Vagina (tissue), 2 donors: Measurements from ENCODE around the gene YPEL1. TPM values are rescaled to one million over a fixed set of nuclear protein-coding genes. Genes with fewer than 3 reads are reported as not detected.
"Not testable (repeated sequence)": the region's sequence is repeated elsewhere in the genome, so short reads cannot be mapped to it uniquely, and the experiment has no call there.

Source experiments
- DNase-seq, 2 donors: peaks; one replicate each; pipeline ENCODE4 v3.0.0-alpha.2; 2017; ENCODE audit errors: extremely low spot score in 2 of 2
- H3K27ac ChIP-seq: fragments of 200-600 bp; sonication (generic); one replicate; pipeline ENCODE4 v1.5.1; 2019
- H3K27me3 ChIP-seq: fragments of 200-600 bp; sonication (generic); one replicate; pipeline ENCODE4 v1.5.1; 2019
- H3K36me3 ChIP-seq, 2 donors: fragments of 200-600 bp; sonication (generic); one replicate each; pipeline ENCODE4 v1.5.1; 2017 to 2019
- H3K4me1 ChIP-seq: fragments of 200-600 bp; sonication (generic); one replicate; pipeline ENCODE4 v1.5.1; 2019
- H3K4me3 ChIP-seq, 2 donors: fragments of 200-600 bp; sonication (generic); 1 replicate in 1 of 2; 2 replicates in 1 of 2; pipeline ENCODE4 v1.5.1; 2016 to 2019
- H3K9me3 ChIP-seq: fragments of 200-600 bp; sonication (generic); one replicate; pipeline ENCODE4 v1.5.1; 2019
- CTCF ChIP-seq, 3 experiments: fragments of 450-650 bp in 2 of 3; fragments of 200-600 bp in 1 of 3; sonication (generic) in 1 of 3; IDR thresholded peaks; one replicate each; pipeline ENCODE4 v1.5.1; 2017 to 2019; ENCODE audit warnings: antibody characterized with exemption in 3 of 3, mild to moderate bottlenecking in 2 of 3, moderate library complexity in 2 of 3
- POLR2A ChIP-seq, 2 donors: fragments of 450-650 bp; IDR thresholded peaks; one replicate each; pipeline ENCODE4 v1.6.1; 2017; ENCODE audit warnings: antibody characterized with exemption in 2 of 2, mild to moderate bottlenecking in 2 of 2, moderate library complexity in 2 of 2
- POLR2AphosphoS5 ChIP-seq, 2 donors: sonication (generic); formaldehyde crosslinking; IDR thresholded peaks; one replicate each; pipeline ENCODE4 v1.9.0; 2017; ENCODE audit warnings: antibody characterized with exemption in 2 of 2, mild to moderate bottlenecking in 2 of 2, low read depth in 1 of 2; ENCODE audit not compliant: insufficient read depth in 1 of 2
- intact Hi-C: fragments of 100-400 bp; cut with DNase I; formaldehyde crosslinking; loops from one replicate; pipeline ENCODE4 v1.15.1; 2023
- total RNA-seq: library from RNA; depleted of rRNA; stranded (reverse); fragments of >200 nt; gene quantifications from one replicate; pipeline ENCODE4 v1.2.3, GENCODE V29; 2016

YPEL1 gene
- total RNA-seq, 1 donor from 2014 or later: 4.9 TPM

- TF ChIP-seq POLR2AphosphoS5 (IDR thresholded peaks at IDR 0.05; ENCODE audit: insufficient read depth in 1 of 2, low read depth in 1 of 2) (no peak), CTCF (IDR thresholded peaks at IDR 0.05) (no peak), POLR2A (IDR thresholded peaks at IDR 0.05) (no peak)
Measured at GRCh38 chr22:21753374-21754111, 17.9 kb upstream of the YPEL1 start.

GRCh38 chr22:21752276-21752675 is 16.7 kb upstream of the YPEL1 start:
- Histone ChIP-seq H3K27me3 (no peaks in the 10 kb centered on the region), H3K9me3 (no peaks in the 10 kb centered on the region), H3K4me1 (peaks cover 19% of the 10 kb centered on the region), H3K4me3 (no peak overlapping the region), H3K27ac (no peak overlapping the region), H3K36me3 (no peaks in the 10 kb centered on the region)
- intact Hi-C loops: no loop called here
- no peak for DNase-seq
- TF ChIP-seq POLR2AphosphoS5 (IDR thresholded peaks at IDR 0.05; ENCODE audit: insufficient read depth in 1 of 2, low read depth in 1 of 2): no peak

More at GRCh38 chr22:21753374-21754111, 17.9 kb upstream of the YPEL1 start:
- no peak overlapping the region for H3K27ac ChIP-seq
- no peaks in the 10 kb centered on the region for H3K27me3 ChIP-seq
- intact Hi-C loops: no loop called here
- no peaks in the 10 kb centered on the region for H3K9me3 ChIP-seq
- no peak for DNase-seq
- no peak overlapping the region for H3K4me3 ChIP-seq
- peaks cover 19% of the 10 kb centered on the region for H3K4me1 ChIP-seq
- no peaks in the 10 kb centered on the region for H3K36me3 ChIP-seq

GRCh38 chr22:21745948-21746347 is 10.4 kb upstream of the YPEL1 start:
- intact Hi-C loops: no loop called here
- H3K4me1 ChIP-seq: no peaks in the 10 kb centered on the region

GRCh38 chr22:21744917-21745316 is 9.3 kb upstream of the YPEL1 start:
- intact Hi-C loops, H3K4me3 ChIP-seq, DNase-seq, H3K4me1 ChIP-seq, H3K27me3 ChIP-seq, H3K27ac ChIP-seq, H3K36me3 ChIP-seq, H3K9me3 ChIP-seq: not testable (repeated sequence)

More at GRCh38 chr22:21745948-21746347, 10.4 kb upstream of the YPEL1 start:
- Histone ChIP-seq H3K9me3 (no peaks in the 10 kb centered on the region), H3K4me3 (no peak overlapping the region), H3K27ac (no peak overlapping the region), H3K36me3 (no peaks in the 10 kb centered on the region), H3K27me3 (no peaks in the 10 kb centered on the region)
- no peak for DNase-seq
- no peak for TF ChIP-seq POLR2AphosphoS5 (IDR thresholded peaks at IDR 0.05; ENCODE audit: insufficient read depth in 1 of 2, low read depth in 1 of 2)

- Histone ChIP-seq H3K4me3 (no peak overlapping the region), H3K27ac (no peak overlapping the region), H3K4me1 (no peaks in the 10 kb centered on the region), H3K9me3 (no peaks in the 10 kb centered on the region), H3K27me3 (no peaks in the 10 kb centered on the region), H3K36me3 (no peaks in the 10 kb centered on the region)
- no peak for DNase-seq
- intact Hi-C loops: no loop called here
- TF ChIP-seq POLR2AphosphoS5 (IDR thresholded peaks at IDR 0.05; ENCODE audit: insufficient read depth in 1 of 2, low read depth in 1 of 2) (no peak), POLR2A (IDR thresholded peaks at IDR 0.05) (no peak), CTCF (IDR thresholded peaks at IDR 0.05) (no peak)
Measured at GRCh38 chr22:21741790-21742189, 6.2 kb upstream of the YPEL1 start.

GRCh38 chr22:21741059-21741458 is 5.5 kb upstream of the YPEL1 start:
- TF ChIP-seq POLR2AphosphoS5 (IDR thresholded peaks at IDR 0.05; ENCODE audit: insufficient read depth in 1 of 2, low read depth in 1 of 2): no peak
- TF ChIP-seq POLR2A (IDR thresholded peaks at IDR 0.05): no peak
- TF ChIP-seq CTCF (IDR thresholded peaks at IDR 0.05): no peak
- DNase-seq: no peak
- no peaks in the 10 kb centered on the region for H3K9me3 ChIP-seq
- no peaks in the 10 kb centered on the region for H3K36me3 ChIP-seq
- H3K27ac ChIP-seq: no peak overlapping the region
- no peaks in the 10 kb centered on the region for H3K27me3 ChIP-seq
- no peak overlapping the region for H3K4me3 ChIP-seq
- no peaks in the 10 kb centered on the region for H3K4me1 ChIP-seq
- intact Hi-C loops: no loop called here
